ENCODE results near the gene TRIM26.

GRCh38 chr6:30192076-30192475, 21.1 kb downstream of the TRIM26 start:
- no peak for TF ChIP-seq CTCF (conservative IDR thresholded peaks at IDR 0.05)
- no peak for TF ChIP-seq ZFX (IDR thresholded peaks at IDR 0.05)
